Endothelial cell (in vitro differentiated cells): ENCODE data around the gene NLK. TPM values are rescaled to one million over a fixed set of nuclear protein-coding genes. Genes with fewer than 3 reads are reported as not detected.
A peak's percentile ranks its signal among the peaks of the same experiment; 100 is the strongest.

Experiments
- DNase-seq: peaks from one replicate; pipeline ENCODE4 v3.0.0; 2021; ENCODE audit warnings: low spot score
- H3K27ac Mint-ChIP-seq: one replicate; pipeline ENCODE4 v1.8.0; 2021; ENCODE audit warnings: mixed read lengths, inconsistent platforms; ENCODE audit not compliant: unreplicated experiment
- H3K27me3 Mint-ChIP-seq: one replicate; pipeline ENCODE4 v1.8.0; 2021; ENCODE audit warnings: mild to moderate bottlenecking, moderate library complexity, mixed read lengths, inconsistent platforms; ENCODE audit not compliant: unreplicated experiment
- H3K36me3 Mint-ChIP-seq: one replicate; pipeline ENCODE4 v1.8.0; 2021; ENCODE audit warnings: mild to moderate bottlenecking, low read depth, mixed read lengths, inconsistent platforms; ENCODE audit not compliant: unreplicated experiment
- H3K4me1 Mint-ChIP-seq: one replicate; pipeline ENCODE4 v1.8.0; 2021; ENCODE audit warnings: mild to moderate bottlenecking, mixed read lengths, inconsistent platforms; ENCODE audit not compliant: unreplicated experiment
- H3K4me3 Mint-ChIP-seq: one replicate; pipeline ENCODE4 v1.8.0; 2021; ENCODE audit warnings: mild to moderate bottlenecking, mixed read lengths, inconsistent platforms; ENCODE audit not compliant: unreplicated experiment
- H3K9me3 Mint-ChIP-seq: one replicate; pipeline ENCODE4 v1.8.0; 2021; ENCODE audit warnings: mixed read lengths, inconsistent platforms; ENCODE audit not compliant: unreplicated experiment
- total RNA-seq: library from RNA; stranded (reverse); fragmentation: NEBNext Ultra II Directional; extraction: Animal tissue kit (Norgen Biotek cat#: 25700); gene quantifications from one replicate; pipeline ENCODE4 v1.2.1, GENCODE V29; 2021; ENCODE audit not compliant: unreplicated experiment
- TF ChIP-seq, protein P1 (sequence below): fragments of 200-600 bp; sonication (generic); IDR thresholded peaks from one replicate; pipeline ENCODE4 v1.5.0; 2021; ENCODE audit warnings: antibody characterized with exemption; ENCODE audit not compliant: unreplicated experiment

Gene NLK
- total RNA-seq, 1 donor from 2014 or later: 53.7 TPM

DNA sequence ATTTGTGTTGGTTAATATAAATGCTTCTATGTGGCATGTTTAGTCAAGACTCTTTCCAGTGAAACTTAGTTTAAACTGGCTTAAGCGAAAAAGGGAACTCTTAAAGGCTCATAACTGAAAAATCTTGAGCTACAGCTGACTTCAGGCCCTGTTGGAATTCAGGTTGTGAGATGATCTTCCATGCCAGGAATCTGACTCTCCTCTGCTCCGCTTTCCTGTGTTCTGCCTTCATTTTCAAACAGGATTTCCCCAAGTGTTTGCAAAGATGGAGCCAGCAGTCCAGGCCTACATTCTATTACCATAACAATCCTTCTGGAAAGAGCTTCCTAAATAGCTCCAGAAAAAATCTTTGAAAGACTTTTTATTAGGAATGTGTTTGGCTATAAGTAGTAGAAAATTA, 134.9 kb downstream of the NLK start:
- Mint-ChIP-seq H3K4me3 (no peak overlapping the region), H3K4me1 (peaks cover 49% of the 10 kb centered on the region), H3K27me3 (no peaks in the 10 kb centered on the region), H3K36me3 (peaks cover 15% of the 10 kb centered on the region), H3K27ac (peak overlapping the region; percentile 99), H3K9me3 (no peaks in the 10 kb centered on the region)
- TF ChIP-seq, protein P1, sequence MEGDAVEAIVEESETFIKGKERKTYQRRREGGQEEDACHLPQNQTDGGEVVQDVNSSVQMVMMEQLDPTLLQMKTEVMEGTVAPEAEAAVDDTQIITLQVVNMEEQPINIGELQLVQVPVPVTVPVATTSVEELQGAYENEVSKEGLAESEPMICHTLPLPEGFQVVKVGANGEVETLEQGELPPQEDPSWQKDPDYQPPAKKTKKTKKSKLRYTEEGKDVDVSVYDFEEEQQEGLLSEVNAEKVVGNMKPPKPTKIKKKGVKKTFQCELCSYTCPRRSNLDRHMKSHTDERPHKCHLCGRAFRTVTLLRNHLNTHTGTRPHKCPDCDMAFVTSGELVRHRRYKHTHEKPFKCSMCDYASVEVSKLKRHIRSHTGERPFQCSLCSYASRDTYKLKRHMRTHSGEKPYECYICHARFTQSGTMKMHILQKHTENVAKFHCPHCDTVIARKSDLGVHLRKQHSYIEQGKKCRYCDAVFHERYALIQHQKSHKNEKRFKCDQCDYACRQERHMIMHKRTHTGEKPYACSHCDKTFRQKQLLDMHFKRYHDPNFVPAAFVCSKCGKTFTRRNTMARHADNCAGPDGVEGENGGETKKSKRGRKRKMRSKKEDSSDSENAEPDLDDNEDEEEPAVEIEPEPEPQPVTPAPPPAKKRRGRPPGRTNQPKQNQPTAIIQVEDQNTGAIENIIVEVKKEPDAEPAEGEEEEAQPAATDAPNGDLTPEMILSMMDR: no peak
- DNase-seq: no peak

DNA sequence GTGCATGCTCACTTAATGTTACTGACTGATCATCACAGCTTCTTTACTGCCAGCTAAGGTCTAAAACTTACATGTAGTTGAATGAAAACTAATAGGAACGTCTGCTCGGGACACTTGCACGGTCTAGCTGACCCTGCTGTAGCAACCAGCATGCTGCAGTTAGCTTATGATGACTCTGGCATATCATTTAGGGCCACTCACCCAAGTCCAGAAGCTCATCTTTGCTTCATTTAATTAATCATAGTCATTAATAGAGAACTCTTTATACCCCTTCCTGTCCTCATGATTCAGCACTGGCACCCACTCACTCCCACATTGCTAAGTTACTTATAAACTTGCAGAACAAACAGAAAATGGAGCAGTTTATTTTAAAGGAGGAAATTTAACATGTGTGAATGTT, 136.3 kb downstream of the NLK start:
- H3K36me3 Mint-ChIP-seq: peaks cover 15% of the 10 kb centered on the region
- peak overlapping the region; percentile 43 for H3K27ac Mint-ChIP-seq
- DNase-seq: no peak
- no peaks in the 10 kb centered on the region for H3K27me3 Mint-ChIP-seq
- TF ChIP-seq, protein P1: no peak
- peak overlapping the region; percentile 16 for H3K4me3 Mint-ChIP-seq
- H3K9me3 Mint-ChIP-seq: no peaks in the 10 kb centered on the region
- H3K4me1 Mint-ChIP-seq: peaks cover 41% of the 10 kb centered on the region

DNA sequence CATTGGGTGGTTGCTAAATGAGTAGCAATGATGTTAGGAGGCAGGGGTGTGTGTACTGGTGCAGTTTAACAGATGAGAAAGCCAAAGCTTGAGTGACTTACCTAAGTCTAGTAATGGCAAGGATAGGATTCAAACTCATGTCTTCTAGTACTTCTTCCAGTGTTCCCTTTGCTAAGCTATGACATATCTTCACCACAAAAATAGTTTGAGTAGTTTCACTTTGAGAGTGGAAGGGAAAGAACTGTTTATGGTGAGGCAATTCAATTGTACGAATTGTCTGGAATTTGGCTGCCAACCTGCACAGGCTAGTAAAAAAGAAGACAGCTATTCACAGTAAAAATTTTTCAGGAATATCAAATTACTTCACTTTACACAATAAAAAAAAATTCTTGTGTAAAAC, 138.0 kb downstream of the NLK start:
- no peaks in the 10 kb centered on the region for H3K27me3 Mint-ChIP-seq
- DNase-seq: no peak
- H3K9me3 Mint-ChIP-seq: no peaks in the 10 kb centered on the region
- no peak overlapping the region for H3K4me3 Mint-ChIP-seq
- TF ChIP-seq, protein P1: no peak
- H3K27ac Mint-ChIP-seq: no peak overlapping the region
- peaks cover 25% of the 10 kb centered on the region for H3K36me3 Mint-ChIP-seq
- H3K4me1 Mint-ChIP-seq: peaks cover 29% of the 10 kb centered on the region

DNA sequence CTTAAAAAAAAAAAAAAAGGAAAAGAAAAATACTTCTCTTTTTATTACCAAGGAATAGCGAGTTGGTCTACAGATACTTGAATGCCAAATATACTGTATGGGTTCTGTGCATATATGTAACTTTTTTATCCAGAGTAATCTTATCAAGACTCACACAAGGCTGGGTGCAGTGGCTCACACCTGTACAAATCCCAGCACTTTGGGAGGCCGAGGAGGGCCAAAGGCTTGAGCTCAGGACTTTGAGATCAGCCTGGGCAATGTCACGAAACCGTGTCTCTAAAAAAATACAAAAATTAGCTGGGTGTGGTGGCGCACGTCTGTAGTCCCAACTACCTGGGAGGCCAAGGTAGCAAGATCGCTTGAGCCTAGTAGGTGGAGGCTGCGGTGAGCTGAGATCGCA, 139.1 kb downstream of the NLK start:
- Mint-ChIP-seq H3K4me3 (no peak overlapping the region), H3K36me3 (peaks cover 36% of the 10 kb centered on the region), H3K9me3 (no peaks in the 10 kb centered on the region), H3K27ac (no peak overlapping the region), H3K4me1 (peaks cover 33% of the 10 kb centered on the region), H3K27me3 (no peaks in the 10 kb centered on the region)
- TF ChIP-seq, protein P1: no peak
- no peak for DNase-seq

DNA sequence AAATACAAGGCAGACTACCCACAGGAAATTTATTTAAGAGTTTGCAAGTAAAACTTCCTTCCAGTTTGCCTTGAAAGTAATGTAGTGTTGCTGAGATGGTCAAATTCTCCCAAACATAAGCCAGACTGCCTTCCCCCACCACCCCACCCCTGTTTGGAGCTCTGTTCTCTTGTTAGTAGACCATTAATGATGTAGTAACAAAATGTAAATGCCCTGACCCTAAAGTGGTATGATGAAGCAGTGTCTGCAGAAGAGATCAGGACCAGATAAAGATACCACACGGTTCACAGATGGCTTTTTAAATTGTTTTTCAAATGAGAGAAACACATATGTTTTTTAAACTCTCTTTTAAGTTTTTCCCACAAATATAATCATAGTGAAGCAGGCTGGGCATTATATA, 140.1 kb downstream of the NLK start:
- peaks cover 34% of the 10 kb centered on the region for H3K36me3 Mint-ChIP-seq
- TF ChIP-seq, protein P1: no peak
- H3K9me3 Mint-ChIP-seq: no peaks in the 10 kb centered on the region
- DNase-seq: no peak
- H3K27me3 Mint-ChIP-seq: no peaks in the 10 kb centered on the region
- no peak overlapping the region for H3K4me3 Mint-ChIP-seq
- H3K4me1 Mint-ChIP-seq: peaks cover 26% of the 10 kb centered on the region
- H3K27ac Mint-ChIP-seq: no peak overlapping the region
